WTC11 (cell line): Measurements from ENCODE around the gene RASL10A. TPM values are rescaled to one million over a fixed set of nuclear protein-coding genes. Genes with fewer than 3 reads are reported as not detected.

Source experiments
- AR ChIP-seq: fragments of 250-450 bp; sonication (Bioruptor Pico); IDR thresholded peaks from 2 replicates; pipeline ENCODE4 v1.9.0; 2021; ENCODE audit warnings: mild to moderate bottlenecking
- ARID4B ChIP-seq: sonication (generic); formaldehyde crosslinking; IDR thresholded peaks from 2 replicates; pipeline ENCODE4 v1.8.0; 2023; ENCODE audit warnings: missing genetic modification reagents, mild to moderate bottlenecking, borderline replicate concordance
- CBFB ChIP-seq: sonication (generic); formaldehyde crosslinking; IDR thresholded peaks from 2 replicates; pipeline ENCODE4 v1.8.1; 2022; ENCODE audit warnings: mild to moderate bottlenecking, low read depth, missing genetic modification reagents
- FOXP1 ChIP-seq: sonication (generic); formaldehyde crosslinking; IDR thresholded peaks from 2 replicates; pipeline ENCODE4 v1.8.0; 2022; ENCODE audit warnings: missing genetic modification reagents, mild to moderate bottlenecking, moderate library complexity, borderline replicate concordance
- GABPB1 ChIP-seq: sonication (generic); formaldehyde crosslinking; IDR thresholded peaks from 2 replicates; pipeline ENCODE4 v1.8.1; 2023; ENCODE audit warnings: mild to moderate bottlenecking, missing genetic modification reagents
- HMGA2 ChIP-seq: fragments of 250-450 bp; sonication (Bioruptor Pico); IDR thresholded peaks from 2 replicates; pipeline ENCODE4 v1.4.0; 2021; ENCODE audit warnings: mild to moderate bottlenecking, moderate library complexity
- IRF1 ChIP-seq: sonication (generic); formaldehyde crosslinking; IDR thresholded peaks from 2 replicates; pipeline ENCODE4 v1.8.0; 2023; ENCODE audit warnings: missing genetic modification reagents
- KAT7 ChIP-seq: sonication (generic); formaldehyde crosslinking; IDR thresholded peaks from 2 replicates; pipeline ENCODE4 v1.8.1; 2023; ENCODE audit warnings: missing genetic modification reagents, mild to moderate bottlenecking, borderline replicate concordance
- MYBL2 ChIP-seq: sonication (generic); formaldehyde crosslinking; IDR thresholded peaks from 2 replicates; pipeline ENCODE4 v1.8.1; 2023; ENCODE audit warnings: mild to moderate bottlenecking, moderate library complexity, missing genetic modification reagents
- NFATC4 ChIP-seq: fragments of 250-450 bp; sonication (Bioruptor Pico); IDR thresholded peaks from 2 replicates; pipeline ENCODE4 v1.9.0; 2021; ENCODE audit warnings: mild to moderate bottlenecking
- NFYB ChIP-seq: sonication (generic); formaldehyde crosslinking; conservative IDR thresholded peaks from 2 replicates; pipeline ENCODE4 v1.8.0; 2022; ENCODE audit warnings: low read depth, missing genetic modification reagents
- NR1H2 ChIP-seq: sonication (generic); formaldehyde crosslinking; IDR thresholded peaks from 2 replicates; pipeline ENCODE4 v1.9.0; 2021; ENCODE audit warnings: mild to moderate bottlenecking, moderate library complexity, missing genetic modification reagents
- OVOL2 ChIP-seq: fragments of 250-450 bp; sonication (Bioruptor Pico); IDR thresholded peaks from 2 replicates; pipeline ENCODE4 v1.9.0; 2021; ENCODE audit warnings: mild to moderate bottlenecking, borderline replicate concordance
- PREB ChIP-seq: sonication (generic); formaldehyde crosslinking; IDR thresholded peaks from 2 replicates; pipeline ENCODE4 v1.8.1; 2022; ENCODE audit warnings: mild to moderate bottlenecking, missing genetic modification reagents, moderate library complexity, borderline replicate concordance
- RELA ChIP-seq: sonication (generic); formaldehyde crosslinking; IDR thresholded peaks from 2 replicates; pipeline ENCODE4 v1.8.1; 2022; ENCODE audit warnings: missing genetic modification reagents, mild to moderate bottlenecking, borderline replicate concordance
- TEAD4 ChIP-seq: sonication (generic); formaldehyde crosslinking; IDR thresholded peaks from 2 replicates; pipeline ENCODE4 v1.8.0; 2022; ENCODE audit warnings: mild to moderate bottlenecking, missing genetic modification reagents
- USF1 ChIP-seq: sonication (generic); formaldehyde crosslinking; IDR thresholded peaks from 2 replicates; pipeline ENCODE4 v1.8.0; 2022; ENCODE audit warnings: mild to moderate bottlenecking, missing genetic modification reagents
- ZBTB43 ChIP-seq: sonication (generic); formaldehyde crosslinking; IDR thresholded peaks from 2 replicates; pipeline ENCODE4 v1.8.1; 2023; ENCODE audit warnings: mild to moderate bottlenecking, missing genetic modification reagents
- ZNF232 ChIP-seq: sonication (generic); formaldehyde crosslinking; IDR thresholded peaks from 2 replicates; pipeline ENCODE4 v1.8.0; 2022; ENCODE audit warnings: mild to moderate bottlenecking, missing genetic modification reagents
- ZNF317 ChIP-seq: sonication (generic); formaldehyde crosslinking; IDR thresholded peaks from 2 replicates; pipeline ENCODE4 v1.8.1; 2023; ENCODE audit warnings: low read depth, mild to moderate bottlenecking, moderate library complexity, missing genetic modification reagents, borderline replicate concordance
- ZNF512 ChIP-seq: sonication (generic); formaldehyde crosslinking; IDR thresholded peaks from 2 replicates; pipeline ENCODE4 v1.8.1; 2022; ENCODE audit warnings: missing genetic modification reagents, borderline replicate concordance
- total RNA-seq: library from RNA; stranded (reverse); gene quantifications from 3 replicates; pipeline ENCODE4 v1.2.3, GENCODE V29; 2021

Gene RASL10A
- total RNA-seq, 1 experiment from 2014 or later = 1.6 TPM

GRCh38 chr22:29313126-29313575 lies 2.3 kb downstream of the RASL10A start (continued):
- TF ChIP-seq USF1 (CRISPR knock-in tag) = peak; percentile 96
- no peak for TF ChIP-seq ZNF512 (CRISPR knock-in tag)
- TF ChIP-seq HMGA2 (CRISPR knock-in tag) = no peak
- TF ChIP-seq FOXP1 (CRISPR knock-in tag) = peak; percentile 99
- peak; percentile 97 for TF ChIP-seq MYBL2 (CRISPR knock-in tag)
- peak; percentile 80; the same call in 1 of the 2 replicates for TF ChIP-seq KAT7 (CRISPR knock-in tag)
- TF ChIP-seq ARID4B (CRISPR knock-in tag) = peak; percentile 99
- peak; percentile 71; the same call in 1 of the 2 replicates for TF ChIP-seq PREB (CRISPR knock-in tag)
- TF ChIP-seq ZNF317 (CRISPR knock-in tag) = peak; percentile 47; the same call in 1 of the 2 replicates
- no peak for TF ChIP-seq NFATC4 (CRISPR knock-in tag)
- peak; percentile 96 for TF ChIP-seq ZBTB43
- peak; percentile 99 for TF ChIP-seq RELA (CRISPR knock-in tag)
- peak; percentile 98 for TF ChIP-seq CBFB (CRISPR knock-in tag)
- TF ChIP-seq NFYB (CRISPR knock-in tag) = peak; percentile 61
- no peak for TF ChIP-seq AR
- TF ChIP-seq OVOL2 = no peak
- TF ChIP-seq ZNF232 (CRISPR knock-in tag) = peak; percentile 99
- TF ChIP-seq NR1H2 (CRISPR knock-in tag) = 0 out of 2 replicates have a peak, but pooled peaks have one; percentile 23
- peak; percentile 94 for TF ChIP-seq TEAD4
- TF ChIP-seq IRF1 (CRISPR knock-in tag) = peak; percentile 97
- no peak for TF ChIP-seq GABPB1
